Measurements from ENCODE around the gene WNT9A.

The WNT9A gene

DNA sequence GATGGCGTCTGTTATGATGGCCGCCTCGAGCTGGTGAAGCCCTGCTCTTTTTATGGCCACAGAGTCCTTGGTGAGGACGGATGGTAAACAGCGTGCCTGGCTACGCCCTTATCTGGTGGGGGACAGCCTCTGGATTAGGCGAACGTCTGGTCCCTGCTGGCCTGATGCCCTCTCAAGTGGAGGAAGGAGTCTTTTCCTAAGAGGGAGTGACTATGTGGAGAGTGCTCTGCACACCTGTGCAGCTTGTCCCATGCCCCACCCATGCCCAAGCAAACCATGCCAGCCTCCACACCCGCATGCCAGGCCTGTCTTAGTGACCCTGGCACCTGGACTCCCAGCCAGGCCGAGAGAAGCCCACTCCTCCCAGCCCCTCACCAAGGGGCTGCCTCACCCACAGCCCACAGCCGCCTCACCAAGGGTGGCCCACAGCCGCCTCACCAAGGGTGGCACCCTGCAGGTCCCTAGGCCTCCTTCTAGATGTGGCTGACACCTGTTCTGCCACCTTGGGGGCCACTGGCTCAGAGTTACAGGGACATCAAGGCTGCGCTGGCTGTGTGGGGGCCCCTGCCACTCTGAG, 40.2 kb downstream of the WNT9A start:
- DNase-seq: no peak

DNA sequence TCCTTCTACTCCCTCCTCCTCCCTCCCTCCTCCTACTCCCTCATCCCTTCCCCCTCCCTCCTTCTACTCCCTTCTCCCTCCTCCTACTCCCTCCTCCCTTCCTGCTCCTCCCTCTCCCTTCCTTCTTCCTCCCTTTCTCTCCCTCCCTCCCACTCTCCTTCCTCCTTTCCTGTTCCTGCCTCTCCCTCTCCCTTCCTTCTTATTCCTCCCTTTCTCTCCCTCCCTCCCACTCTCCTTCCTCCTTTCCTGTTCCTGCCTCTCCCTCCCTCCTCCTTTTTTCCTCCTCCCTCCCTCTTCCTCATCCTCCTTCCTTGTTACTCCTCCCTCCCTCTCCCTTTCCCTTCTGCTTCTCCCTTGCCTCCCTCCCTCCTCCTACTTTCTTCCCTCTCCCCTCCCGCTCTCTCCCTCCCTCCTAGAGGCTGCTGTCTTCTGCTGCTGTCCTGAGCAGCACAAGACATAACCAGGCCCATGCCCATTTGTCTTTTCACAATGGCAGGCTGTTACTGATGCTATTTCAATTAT, 41.1 kb downstream of the WNT9A start:
- DNase-seq: no peak

DNA sequence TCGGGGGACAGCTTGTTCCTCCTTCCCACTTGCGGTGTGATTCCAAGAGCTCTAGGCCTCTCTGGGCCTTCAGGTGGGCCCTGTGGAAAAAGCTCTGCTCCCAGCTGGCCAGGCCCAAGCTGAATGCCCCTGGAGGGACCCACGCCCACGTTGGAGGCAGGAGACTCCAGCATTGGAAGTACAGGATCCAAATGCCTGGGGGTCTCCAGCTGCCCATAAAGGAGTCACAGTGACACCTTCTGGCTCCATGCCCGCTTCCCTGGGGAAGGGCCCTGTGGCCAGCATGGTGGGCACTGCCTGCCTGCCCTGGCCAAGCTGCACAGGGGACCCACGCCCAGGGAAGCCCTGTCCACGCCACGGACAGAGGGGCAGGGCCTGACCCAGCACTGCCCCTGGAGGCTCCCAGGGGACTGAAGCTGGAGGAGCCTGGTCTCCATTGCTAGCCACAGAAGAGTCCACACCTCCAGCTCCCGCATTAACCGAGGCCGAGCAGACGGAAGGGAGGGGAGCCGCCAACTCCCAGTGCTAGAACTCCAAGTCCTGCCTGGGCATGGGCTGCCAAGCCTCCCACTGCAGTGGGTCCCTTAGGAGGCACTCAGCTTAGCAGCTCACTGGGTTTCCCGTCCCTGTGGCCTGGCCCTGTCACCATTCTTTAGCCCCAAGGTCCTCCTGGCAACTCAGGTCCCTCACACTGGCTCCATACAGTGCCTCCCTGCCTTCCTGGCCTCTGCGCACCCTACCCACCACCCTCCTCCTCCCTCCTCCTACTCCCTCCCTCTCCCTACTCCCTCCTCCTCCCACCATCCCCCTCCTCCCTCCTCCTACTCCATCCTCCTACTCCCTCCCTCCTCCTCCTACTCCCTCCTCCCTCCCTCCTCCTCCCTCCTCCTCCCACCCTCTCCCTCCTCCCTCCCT, 41.9 kb downstream of the WNT9A start:
- no peak for DNase-seq

DNA sequence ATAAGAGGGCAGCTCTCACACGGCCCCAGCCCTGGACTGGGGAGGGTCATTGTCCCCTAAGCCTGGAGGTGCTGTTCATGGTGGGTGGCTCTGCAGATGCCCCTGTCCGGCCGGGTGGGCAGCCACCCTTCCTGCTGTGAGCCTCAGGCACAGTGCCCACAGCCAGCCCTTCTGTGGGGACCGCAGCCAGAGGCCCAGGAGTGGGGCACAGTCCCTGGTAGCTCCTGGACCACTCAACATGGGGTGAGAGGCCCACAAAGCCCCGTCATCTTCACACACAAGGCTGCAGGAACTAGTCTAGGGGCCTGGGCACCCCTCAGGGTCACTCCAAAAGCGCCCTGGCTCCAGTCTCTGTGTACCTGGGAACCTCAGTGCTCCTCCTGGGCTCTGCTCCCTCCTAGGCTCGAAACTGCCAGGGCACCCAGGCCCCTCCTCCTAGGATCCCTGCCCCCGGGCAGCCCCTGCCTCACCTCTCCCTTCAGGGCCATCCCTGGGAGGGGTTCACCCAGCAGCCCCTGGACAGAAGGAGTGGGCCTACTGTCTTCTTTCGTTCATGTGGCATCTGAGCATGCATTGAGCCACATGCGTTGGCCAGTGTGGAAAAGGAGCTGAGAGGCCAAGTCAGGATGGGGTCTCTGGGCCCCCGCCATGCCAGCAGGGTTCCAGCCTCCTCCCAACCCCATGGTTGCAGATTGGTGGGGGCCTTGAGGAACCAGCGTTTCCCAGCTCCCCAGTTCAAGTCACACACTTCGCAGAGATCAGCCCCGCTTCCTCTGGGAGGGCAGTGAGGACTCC, 43.0 kb downstream of the WNT9A start:
- no peak for DNase-seq

DNA sequence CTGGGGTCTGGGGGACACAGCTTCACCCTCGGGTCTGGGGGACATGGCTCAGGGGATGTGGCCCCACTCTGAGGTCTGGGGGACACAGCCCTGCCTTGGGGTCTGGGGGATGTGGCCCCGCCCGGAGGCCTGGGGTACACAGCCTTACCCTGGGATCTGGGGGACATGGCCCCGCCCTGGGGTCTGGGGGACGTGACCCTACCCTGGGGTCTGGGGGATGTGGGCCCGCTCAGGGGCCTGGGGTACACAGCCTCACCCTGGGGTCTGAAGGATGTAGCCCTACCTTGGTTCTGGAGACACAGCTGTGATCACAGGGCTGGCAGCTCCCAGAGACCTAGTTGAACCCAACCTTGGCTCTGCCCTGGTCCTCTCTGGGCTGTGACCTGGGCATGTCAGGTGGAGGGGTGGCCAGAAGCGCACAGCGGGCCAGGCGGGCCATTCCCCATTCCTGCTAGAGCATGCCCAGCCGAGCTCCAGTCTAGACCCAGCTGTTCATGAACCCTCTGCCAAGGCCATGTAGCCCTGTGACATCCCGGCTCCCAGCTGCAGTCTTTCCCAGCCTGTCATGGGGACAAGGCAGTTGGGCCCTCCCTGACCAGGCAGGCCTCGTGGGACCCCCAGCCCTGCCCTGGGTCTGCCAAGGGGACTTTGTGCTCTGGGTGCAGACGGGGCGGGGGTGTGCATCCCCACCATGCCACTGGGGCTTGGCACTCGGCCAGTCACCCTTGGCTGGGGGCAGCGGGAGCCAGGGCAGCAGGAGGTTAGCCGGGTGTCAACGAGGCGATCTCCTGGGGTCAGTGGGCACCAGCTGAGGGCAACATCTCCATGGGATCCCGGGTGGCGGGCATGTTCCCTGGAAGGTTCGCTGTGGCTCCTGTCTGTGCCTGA, 43.9 kb downstream of the WNT9A start:
- no peak for DNase-seq

DNA sequence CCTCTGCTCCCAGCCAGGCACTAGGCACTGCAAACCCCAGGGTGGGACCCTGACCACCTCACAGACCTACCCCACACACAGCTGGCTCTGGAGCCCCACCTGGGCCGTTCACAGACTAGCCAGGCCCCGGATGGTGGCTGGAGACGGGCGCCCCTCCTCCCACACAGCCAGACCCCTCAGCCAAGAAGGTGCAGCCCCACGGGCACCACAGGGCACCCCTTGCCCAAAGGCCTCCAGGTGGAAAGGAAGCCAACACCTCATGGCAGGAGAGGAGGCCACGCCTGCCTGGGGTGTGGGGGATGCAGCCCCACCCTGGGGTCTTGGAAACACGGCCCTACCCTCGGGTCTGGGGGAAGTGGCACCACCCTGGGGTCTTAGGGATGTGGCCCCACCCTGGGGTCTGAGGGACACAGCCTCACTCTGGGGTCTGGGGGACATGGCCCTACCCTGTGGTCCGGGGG, 44.6 kb downstream of the WNT9A start:
- DNase-seq: no peak

DNA sequence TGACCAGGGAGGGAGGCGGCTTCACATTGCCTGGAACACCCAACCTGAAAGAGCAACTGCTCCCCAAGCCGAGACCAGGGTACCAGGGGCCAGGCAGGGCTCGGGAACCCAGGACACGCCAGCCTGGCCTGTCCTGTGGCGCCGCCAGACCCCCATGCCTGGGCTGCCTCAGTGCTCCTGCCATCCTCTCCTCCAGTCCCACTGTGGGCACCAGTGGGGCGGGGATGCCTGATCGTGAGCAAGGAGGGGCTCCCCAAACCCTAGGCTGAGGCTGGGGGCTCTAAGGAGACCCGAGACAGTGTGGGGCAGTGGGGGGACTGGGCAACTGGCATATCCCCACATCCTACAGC, 45.1 kb downstream of the WNT9A start:
- no peak for DNase-seq

DNA sequence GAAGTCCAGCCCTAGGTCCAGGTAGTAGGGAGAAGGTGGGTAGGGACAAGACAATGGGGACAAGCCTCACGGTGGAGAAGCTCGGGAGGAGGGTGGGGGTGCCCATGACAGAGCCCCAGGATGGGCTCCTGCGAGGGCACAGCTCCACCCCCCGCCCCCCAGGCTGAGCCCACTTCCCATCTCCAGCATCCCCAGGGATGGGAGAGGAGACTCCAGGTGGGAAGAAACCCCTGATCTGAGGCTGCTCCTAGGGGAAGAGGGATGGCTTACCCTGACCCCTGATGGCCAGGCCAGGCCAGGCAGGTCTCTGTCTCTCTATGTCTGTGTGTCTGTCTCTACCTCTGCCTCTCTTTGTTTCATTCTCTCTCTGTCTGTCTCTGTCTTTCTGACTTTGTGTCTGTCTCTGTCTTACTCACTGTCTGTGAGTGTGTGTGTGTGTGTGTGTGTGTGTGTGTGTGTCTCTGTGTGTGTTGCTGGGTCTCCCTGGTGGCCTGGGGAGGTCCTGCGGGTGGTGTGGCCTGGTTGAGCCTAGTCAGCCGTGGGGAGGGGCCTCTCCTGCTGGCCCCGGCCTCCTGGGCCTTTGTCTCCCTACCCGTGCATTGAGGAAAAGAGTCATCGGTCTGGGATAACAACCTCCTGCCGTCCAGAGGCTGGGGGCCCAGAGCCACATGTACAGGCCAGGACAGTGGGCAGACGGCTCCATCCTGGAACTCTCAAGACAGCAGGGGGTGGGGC, 45.7 kb downstream of the WNT9A start:
- DNase-seq: no peak

DNA sequence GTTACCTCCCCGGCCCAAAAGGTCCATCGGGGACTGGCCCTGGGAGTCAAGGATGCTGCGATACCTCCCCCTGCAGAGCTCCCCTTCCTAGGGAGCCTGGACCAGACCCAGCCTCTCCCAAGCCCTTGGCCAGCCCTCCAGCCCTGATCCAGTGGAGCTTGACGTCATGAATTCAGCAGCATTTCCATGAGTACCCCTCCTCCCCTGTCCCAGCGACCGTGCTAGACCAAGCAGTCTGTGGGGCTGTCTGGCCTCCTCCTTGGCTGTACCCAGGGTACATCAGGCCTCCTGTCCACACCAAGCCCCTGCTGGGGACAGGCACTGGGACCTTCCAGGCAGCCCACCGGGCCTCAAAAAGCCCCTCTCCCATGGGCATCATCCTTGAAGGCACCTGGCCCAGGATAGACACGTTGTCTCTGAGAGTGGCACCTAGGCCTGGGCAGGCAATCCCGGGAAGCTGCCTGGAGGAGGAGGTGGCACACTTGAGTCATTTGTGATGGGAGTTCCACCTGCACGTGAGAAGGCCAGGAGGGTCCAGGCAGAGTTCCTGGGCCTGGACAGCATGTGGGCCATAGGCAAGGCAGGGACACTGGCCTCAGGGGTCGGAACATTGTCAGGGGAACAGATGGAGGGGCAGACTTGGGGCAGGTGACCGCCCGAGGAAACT, 46.4 kb downstream of the WNT9A start:
- no peak for DNase-seq

DNA sequence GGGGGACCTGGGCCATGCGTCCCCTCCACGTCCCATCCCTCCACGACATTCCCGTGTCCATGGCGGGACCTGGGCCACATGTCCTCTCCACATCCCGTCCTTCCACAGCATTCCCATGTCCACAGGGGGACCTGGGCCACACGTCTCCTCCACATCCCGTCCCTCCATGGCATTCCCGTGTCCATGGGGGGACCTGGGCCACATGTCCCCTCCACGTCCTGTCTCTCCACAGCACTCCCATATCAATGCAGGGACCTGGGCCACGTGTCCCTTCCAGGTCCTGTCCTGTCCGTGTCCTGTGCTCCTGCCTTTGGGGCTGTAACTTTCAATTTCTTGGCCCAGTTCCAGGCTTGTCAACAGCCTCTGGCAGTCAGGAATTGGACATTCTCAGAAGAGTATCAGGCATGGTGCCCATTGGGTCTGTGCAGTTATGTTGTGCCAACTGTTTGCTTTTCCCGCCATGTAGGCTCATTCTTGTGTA, 47.1 kb downstream of the WNT9A start:
- DNase-seq: no peak

DNA sequence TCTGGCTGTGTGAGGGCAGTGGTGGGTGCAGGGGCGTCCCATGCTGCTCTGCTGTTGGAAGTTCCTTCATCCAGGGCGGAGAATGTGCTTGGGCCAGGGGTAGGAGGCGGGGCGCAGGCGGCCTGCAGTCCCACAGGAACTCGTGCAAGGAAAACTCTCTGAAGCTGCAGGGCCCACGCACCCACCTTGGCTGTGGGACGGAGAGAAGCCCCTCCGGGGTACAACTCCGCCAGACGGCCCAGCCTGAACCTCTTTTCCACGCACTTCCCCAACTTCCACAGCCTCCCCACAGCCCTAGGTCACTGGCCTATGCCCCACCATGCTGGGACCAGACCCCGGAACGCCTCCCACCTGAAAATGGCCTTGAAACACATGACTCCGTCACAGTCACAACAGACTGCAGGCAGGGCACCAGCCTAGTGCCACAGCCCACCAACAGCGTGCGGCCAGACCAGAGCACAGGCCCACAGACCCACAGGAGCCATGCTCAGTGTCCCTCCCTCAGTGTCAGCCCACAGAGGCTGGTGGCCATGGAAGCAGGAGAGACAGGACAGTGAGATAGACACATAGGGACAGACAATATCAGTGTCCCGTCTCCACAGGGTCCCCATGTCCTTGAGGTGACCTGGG, 47.8 kb downstream of the WNT9A start:
- no peak for DNase-seq

DNA sequence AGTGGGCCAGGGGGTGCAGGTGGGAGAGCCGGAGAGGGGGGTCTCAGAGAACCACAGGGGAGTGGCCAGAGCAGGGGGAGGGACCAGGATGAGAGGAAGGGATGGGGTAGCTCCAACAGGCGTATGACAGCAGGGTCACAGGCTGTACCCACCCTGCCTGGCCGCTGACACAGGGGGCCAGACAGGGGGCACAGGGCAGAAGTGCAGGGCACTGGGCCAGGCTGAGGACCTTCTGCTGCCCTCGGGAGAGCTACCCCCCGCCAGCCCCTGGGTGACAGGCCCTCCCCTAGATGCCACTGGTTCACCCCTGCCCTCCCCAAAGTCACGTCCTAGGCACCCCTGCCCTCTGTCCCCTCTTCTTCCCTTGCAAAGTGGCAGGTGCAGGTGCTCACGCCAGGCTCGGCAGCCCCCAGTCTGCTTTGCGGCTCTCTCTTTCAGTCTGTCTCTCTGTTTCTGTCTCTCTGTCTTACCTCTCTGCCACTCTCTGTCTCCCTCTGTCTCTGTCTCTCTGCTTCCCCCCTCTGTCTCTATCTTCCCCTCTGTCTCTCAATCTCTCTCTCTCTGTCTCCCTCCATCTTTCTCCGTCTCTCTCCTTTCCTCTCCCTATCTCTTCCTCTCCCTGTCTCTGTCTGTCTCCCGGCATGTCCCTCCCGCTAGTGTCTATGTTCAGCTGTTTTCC, 48.5 kb downstream of the WNT9A start:
- no peak for DNase-seq

DNA sequence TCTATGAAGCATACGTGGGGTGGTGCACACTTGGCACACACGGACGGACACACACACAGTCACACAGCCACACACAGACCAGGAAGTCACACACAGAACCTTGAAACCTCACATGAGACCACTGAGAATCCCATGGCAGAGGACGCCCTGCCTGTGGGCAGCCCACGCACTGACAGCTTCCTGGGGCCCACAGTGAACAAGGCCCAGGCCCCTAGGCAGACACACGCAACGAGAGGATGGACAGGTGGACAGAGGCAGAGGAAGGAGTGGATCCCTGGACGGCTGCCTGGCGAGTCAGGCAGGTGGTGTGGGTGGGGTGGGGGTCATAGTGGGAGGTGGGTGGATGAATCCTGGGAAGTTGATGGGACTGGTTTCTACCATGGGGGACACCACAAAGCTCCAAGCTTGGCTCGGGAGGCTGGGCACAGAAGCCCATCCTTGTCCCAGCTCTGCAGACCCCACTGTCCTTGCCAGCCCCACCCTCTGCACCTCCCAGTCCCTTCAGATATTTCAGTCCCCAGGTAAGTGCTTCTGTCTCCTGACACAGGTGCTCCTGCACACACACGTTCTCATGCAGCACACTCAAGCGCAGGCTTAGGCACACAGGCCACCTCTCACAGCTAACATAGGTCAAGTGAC, 49.1 kb downstream of the WNT9A start:
- no peak for DNase-seq

DNA sequence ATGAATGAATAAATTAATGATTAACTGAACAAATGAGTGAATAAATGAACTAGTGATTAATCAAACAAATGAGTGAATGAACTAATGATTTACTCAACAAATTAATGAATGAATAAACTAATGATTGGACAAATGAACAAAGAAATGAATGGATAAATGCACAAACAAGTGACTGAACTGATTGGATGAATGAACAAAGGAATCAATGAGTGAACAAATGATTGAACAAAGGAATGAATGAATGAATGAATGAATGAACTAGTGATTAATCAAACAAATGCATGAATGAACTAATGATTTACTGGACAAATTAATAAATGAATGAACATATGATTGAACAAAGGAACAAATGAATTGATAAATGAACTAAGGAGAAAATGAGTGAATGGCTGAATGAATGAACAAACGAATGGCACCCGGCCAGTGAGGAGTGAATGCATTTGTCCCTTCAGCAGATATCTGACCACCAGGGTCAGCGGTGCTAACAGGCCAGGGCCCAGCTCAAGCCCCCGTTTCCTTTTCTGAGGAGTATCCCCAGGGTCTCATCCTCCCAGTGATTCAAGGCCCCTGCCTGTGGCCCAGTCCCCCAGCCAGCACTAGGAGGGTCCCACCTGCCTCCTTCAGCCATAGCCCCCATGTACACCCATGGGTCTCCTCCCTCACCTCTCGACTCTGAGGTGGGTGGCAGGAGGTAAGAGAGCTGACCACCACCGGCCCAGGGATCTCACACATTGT, 49.9 kb downstream of the WNT9A start:
- DNase-seq: no peak

DNA sequence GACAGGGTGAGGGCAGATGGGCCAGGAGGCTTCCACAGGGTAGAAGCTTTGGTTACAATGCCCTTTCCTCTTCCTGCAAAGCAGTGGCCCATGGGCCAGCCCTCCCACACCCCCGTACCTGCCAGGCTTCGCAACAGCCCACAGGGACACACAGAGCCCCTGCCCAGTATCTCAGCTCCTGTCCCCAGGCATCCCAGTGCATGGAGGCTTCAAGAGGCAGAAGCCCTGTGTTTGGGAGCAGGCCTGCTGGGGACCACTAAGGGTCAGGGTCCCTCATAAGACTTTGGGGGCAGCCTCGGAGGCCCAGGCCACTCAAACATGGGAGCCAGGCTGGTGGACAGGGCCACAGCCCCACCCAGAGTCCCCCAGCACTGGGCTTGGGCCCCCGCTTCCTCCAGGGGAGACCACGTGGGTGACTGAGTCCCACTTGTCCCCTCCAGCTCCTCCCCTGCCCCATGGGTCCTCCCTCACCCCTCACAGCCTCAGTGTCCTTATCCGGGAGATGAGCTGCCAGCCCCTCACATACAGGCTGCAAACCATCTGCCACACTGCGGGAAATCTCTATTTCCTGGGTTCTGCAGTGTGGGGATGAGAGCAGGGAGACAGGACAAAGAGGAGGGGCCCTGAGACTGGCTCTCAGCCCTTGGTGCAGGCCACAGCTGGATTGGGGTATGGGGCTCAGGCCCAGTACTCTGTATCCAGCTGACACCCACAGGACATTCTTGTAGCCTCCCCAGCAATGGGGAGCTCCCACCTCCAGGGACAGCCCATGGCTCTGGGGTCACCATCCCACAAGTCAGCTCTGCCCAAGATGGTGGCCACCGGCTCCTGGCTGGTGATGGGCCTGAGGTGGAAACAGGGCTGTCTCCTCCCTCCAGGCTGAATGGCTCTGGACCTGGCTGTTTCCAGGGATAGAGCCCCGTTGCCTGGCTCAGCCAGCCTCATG, 50.7 kb downstream of the WNT9A start:
- DNase-seq: no peak

DNA sequence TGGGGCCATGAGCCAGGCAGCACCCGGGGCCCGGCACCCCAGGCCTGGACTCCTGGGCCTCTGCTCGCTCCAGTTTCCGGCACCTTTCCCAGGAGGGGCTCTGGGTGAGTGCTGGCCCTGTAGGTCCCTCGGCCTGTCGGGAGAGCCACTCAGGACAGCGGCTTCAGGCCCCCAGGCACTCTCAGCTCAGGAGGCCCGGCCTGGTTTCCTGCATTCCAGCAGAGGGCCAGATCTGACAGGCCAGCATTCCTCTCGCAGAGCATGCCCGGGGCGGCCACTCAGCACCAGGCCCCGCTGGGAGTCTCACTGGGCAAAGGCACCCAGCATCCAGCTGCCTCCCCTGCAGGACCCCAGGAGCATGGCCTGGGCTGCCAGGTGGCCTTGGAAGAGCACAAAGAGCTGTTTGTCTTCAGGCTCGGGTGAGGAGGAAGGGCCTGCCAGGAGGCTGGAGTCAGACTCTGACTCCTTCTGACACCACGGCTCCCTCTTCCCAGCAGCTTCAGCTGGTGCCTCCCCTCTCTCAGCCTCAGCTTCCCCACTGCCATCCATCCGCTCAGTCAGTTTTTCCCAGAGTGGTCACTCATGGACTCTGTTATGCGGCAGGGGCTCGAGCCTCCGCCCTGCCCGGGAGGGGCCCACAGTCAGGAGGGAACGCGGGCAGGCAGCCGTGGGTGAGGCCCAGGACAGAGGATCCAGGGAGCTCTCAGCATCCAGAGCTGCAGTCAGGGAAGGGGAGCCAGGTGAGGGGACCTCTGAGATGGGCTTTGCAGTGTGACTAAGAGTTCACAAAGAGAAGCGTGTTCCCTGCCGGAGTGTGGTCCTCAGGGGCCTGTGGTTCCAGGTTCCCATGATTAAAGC, 51.7 kb downstream of the WNT9A start:
- no peak for DNase-seq

Measured in NCI-H345 (cell line).